Measurements from ENCODE around the gene TOP1.
"Not testable (repeated sequence)": the region's sequence is repeated elsewhere in the genome, so short reads cannot be mapped to it uniquely, and the experiment has no call there.

The TOP1 gene

GRCh38 chr20:41003936-41004294, 24.7 kb upstream of the TOP1 start:
- DNase-seq (ENCODE audit: low read depth), result not testable (repeated sequence)

- DNase-seq (ENCODE audit: low read depth), result peak; percentile 58
Measured at GRCh38 chr20:41004531-41005360, 23.9 kb upstream of the TOP1 start.

GRCh38 chr20:41005361-41005729, 23.3 kb upstream of the TOP1 start:
- DNase-seq (ENCODE audit: low read depth), result peak; percentile 97

- no peak for DNase-seq (ENCODE audit: low read depth)
Measured at GRCh38 chr20:41006126-41006935, 22.3 kb upstream of the TOP1 start.

- DNase-seq (ENCODE audit: low read depth), result no peak
Measured at GRCh38 chr20:41006936-41007474, 21.6 kb upstream of the TOP1 start.

- DNase-seq (ENCODE audit: low read depth), result no peak
Measured at GRCh38 chr20:41007481-41007880, 21.1 kb upstream of the TOP1 start.

GRCh38 chr20:41009946-41010345, 18.7 kb upstream of the TOP1 start:
- peak; percentile 92 for DNase-seq (ENCODE audit: low read depth)

- no peak for DNase-seq (ENCODE audit: low read depth)
Measured at GRCh38 chr20:41011551-41012067, 17.0 kb upstream of the TOP1 start.

- DNase-seq (ENCODE audit: low read depth), result no peak
Measured at GRCh38 chr20:41014561-41015088, 14.0 kb upstream of the TOP1 start.

GRCh38 chr20:41017448-41018042, 11.1 kb upstream of the TOP1 start:
- no peak for DNase-seq (ENCODE audit: low read depth)

GRCh38 chr20:41018153-41018552, 10.5 kb upstream of the TOP1 start:
- DNase-seq (ENCODE audit: low read depth), result no peak

GRCh38 chr20:41023549-41023948, 5.1 kb upstream of the TOP1 start:
- no peak for DNase-seq (ENCODE audit: low read depth)

- no peak for DNase-seq (ENCODE audit: low read depth)
Measured at GRCh38 chr20:41027366-41027765, 1.3 kb upstream of the TOP1 start.

- DNase-seq (ENCODE audit: low read depth), result no peak
Measured at GRCh38 chr20:41027872-41028358, 707 bp upstream of the TOP1 start.

- no peak for DNase-seq (ENCODE audit: low read depth)
Measured at GRCh38 chr20:41029150-41029901, 704 bp downstream of the TOP1 start.

- no peak for DNase-seq (ENCODE audit: low read depth)
Measured at GRCh38 chr20:41030061-41030460, 1.4 kb downstream of the TOP1 start.

GRCh38 chr20:41030531-41031242, 2.1 kb downstream of the TOP1 start:
- DNase-seq (ENCODE audit: low read depth), result peak; percentile 85

GRCh38 chr20:41031243-41031619, 2.6 kb downstream of the TOP1 start:
- no peak for DNase-seq (ENCODE audit: low read depth)

- DNase-seq (ENCODE audit: low read depth), result no peak
Measured at GRCh38 chr20:41032271-41032670, 3.6 kb downstream of the TOP1 start.

GRCh38 chr20:41034239-41034638, 5.6 kb downstream of the TOP1 start:
- no peak for DNase-seq (ENCODE audit: low read depth)

GRCh38 chr20:41035207-41035606, 6.6 kb downstream of the TOP1 start:
- DNase-seq (ENCODE audit: low read depth), result no peak
